ENCODE data around the gene ZBTB38.

The ZBTB38 gene

GRCh38 chr3:141354517-141354916, 13.8 kb upstream of the ZBTB38 start:
- H3K27me3 ChIP-seq, result no peaks in the 10 kb centered on the region
- TF ChIP-seq Cebpa-rat (IDR thresholded peaks at IDR 0.05), result no peak
- no peak overlapping the region for H3K9ac ChIP-seq
- H3K27ac ChIP-seq, result no peak overlapping the region
- no peak overlapping the region for H3K4me3 ChIP-seq
- H3K4me2 ChIP-seq, result no peak overlapping the region
- no peaks in the 10 kb centered on the region for H4K20me1 ChIP-seq
- H3K9me3 ChIP-seq (replicated peaks in 1 of 11), result no peaks in the 10 kb centered on the region
- no peaks in the 10 kb centered on the region for H3K36me3 ChIP-seq
- no peaks in the 10 kb centered on the region for H3K4me1 ChIP-seq

- TF ChIP-seq Cebpa-rat (IDR thresholded peaks at IDR 0.05), result no peak
- no peak overlapping the region for H3K4me2 ChIP-seq
- H4K20me1 ChIP-seq, result no peaks in the 10 kb centered on the region
- H3K4me3 ChIP-seq, result no peak overlapping the region
- H3K9me3 ChIP-seq (replicated peaks in 1 of 11), result no peaks in the 10 kb centered on the region
- H3K9ac ChIP-seq, result no peak overlapping the region
- H3K27ac ChIP-seq, result no peak overlapping the region
- H3K27me3 ChIP-seq, result no peaks in the 10 kb centered on the region
- no peaks in the 10 kb centered on the region for H3K36me3 ChIP-seq
- H3K4me1 ChIP-seq, result no peaks in the 10 kb centered on the region
Observed at GRCh38 chr3:141355242-141355641, 13.1 kb upstream of the ZBTB38 start.

DNA sequence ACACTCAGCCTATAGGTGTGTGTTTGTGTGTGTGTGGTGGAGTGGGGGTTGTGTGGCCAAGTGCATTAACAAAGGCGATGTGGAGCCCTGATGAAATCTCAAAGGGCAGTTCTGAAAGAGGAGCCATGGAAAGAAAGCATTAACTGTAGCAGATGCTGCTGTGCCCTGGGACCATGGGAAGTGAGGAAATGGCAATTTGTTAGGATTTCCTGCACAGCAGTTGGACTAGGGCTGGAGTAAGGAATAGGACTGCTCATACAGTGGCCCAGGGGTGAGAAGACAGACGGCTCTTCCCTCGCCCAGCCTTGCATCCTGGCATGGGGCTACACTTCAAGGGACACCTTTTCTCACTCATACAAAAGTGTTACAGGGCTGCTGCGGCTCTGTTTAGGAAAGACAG, 12.3 kb upstream of the ZBTB38 start:
- TF ChIP-seq Cebpa-rat (IDR thresholded peaks at IDR 0.05), result no peak
- H3K9ac ChIP-seq, result no peak overlapping the region
- no peaks in the 10 kb centered on the region; a peak in 1 of 20 replicates for H3K4me1 ChIP-seq
- H3K9me3 ChIP-seq (replicated peaks in 1 of 11), result no peaks in the 10 kb centered on the region
- H3K27ac ChIP-seq, result no peak overlapping the region
- H3K36me3 ChIP-seq, result no peaks in the 10 kb centered on the region
- H3K4me3 ChIP-seq, result no peak overlapping the region
- no peaks in the 10 kb centered on the region for H4K20me1 ChIP-seq
- no peak overlapping the region for H3K4me2 ChIP-seq
- no peaks in the 10 kb centered on the region for H3K27me3 ChIP-seq

GRCh38 chr3:141360888-141361598, 7.3 kb upstream of the ZBTB38 start:
- Histone ChIP-seq H3K4me2 (peak overlapping the region in 1 of 11 experiments; percentile 2; a peak in 1 of 22 replicates), H3K9ac (no peak overlapping the region), H3K27me3 (no peaks in the 10 kb centered on the region), H3K27ac (no peak overlapping the region), H3K36me3 (no peaks in the 10 kb centered on the region), H3K4me3 (no peak overlapping the region), H3K9me3 (replicated peaks in 1 of 11) (peaks cover 0 to 11% (median 7%) of the 10 kb centered on the region in 11 experiments; a peak in 13 of 22 replicates), H4K20me1 (no peaks in the 10 kb centered on the region), H3K4me1 (no peaks in the 10 kb centered on the region; a peak in 1 of 20 replicates)
- TF ChIP-seq Cebpa-rat (IDR thresholded peaks at IDR 0.05), result no peak

GRCh38 chr3:141362736-141363135, 5.6 kb upstream of the ZBTB38 start:
- TF ChIP-seq Cebpa-rat (IDR thresholded peaks at IDR 0.05), result no peak
- Histone ChIP-seq H4K20me1 (no peaks in the 10 kb centered on the region), H3K27ac (no peak overlapping the region), H3K9me3 (replicated peaks in 1 of 11) (peaks cover 0 to 11% (median 7%) of the 10 kb centered on the region in 11 experiments; a peak in 13 of 22 replicates), H3K4me2 (no peak overlapping the region), H3K4me1 (peaks cover 0 to 15% (median 0%) of the 10 kb centered on the region in 10 experiments; a peak in 7 of 20 replicates), H3K4me3 (no peak overlapping the region), H3K9ac (no peak overlapping the region), H3K36me3 (no peaks in the 10 kb centered on the region), H3K27me3 (no peaks in the 10 kb centered on the region)

- H3K4me3 ChIP-seq, result no peak overlapping the region
- peaks cover 0 to 11% (median 7%) of the 10 kb centered on the region in 11 experiments; a peak in 13 of 22 replicates for H3K9me3 ChIP-seq (replicated peaks in 1 of 11)
- no peaks in the 10 kb centered on the region for H3K27me3 ChIP-seq
- H3K4me2 ChIP-seq, result no peak overlapping the region
- H3K4me1 ChIP-seq, result peaks cover 0 to 40% (median 8%) of the 10 kb centered on the region in 10 experiments; a peak in 11 of 20 replicates
- H3K36me3 ChIP-seq, result no peaks in the 10 kb centered on the region
- H4K20me1 ChIP-seq, result no peaks in the 10 kb centered on the region
- no peak overlapping the region for H3K9ac ChIP-seq
- TF ChIP-seq Cebpa-rat (IDR thresholded peaks at IDR 0.05), result no peak
- H3K27ac ChIP-seq, result no peak overlapping the region
Observed at GRCh38 chr3:141365201-141365600, 3.1 kb upstream of the ZBTB38 start.

DNA sequence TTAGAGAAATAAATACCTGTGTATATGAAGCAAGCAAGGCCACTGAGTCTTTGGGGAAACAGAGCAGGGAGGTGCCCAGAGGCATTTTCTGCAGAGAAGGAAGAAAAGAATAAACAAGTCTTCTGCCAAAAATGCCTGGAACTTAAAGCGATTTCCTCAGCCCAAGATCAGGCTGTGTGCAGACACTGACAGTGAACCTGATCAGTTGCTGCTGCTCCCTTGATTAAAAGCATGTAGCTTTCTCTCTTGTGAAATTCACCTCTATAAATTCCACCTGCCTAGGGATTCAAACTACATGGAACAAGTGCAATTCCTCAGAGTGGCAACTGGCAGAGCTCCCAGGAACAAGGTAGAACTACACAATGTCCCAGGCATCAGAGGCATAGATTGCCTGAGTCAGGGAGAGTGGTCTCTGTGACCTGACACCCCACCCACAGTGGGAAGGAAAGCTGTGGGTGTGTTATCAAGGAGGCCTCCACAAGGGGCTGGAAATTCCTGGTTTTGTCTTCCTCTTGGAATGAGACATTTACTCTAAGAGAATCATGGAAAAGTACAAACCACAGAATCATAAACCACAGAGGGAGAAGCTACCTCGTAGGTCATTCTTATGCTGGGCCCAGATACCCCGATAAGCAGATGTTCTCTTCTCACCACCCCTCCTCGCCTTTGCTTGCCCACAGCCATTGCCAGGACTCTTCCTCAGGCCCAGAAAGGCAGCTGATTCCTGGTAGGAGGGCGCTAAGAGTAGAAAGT, 1.8 kb upstream of the ZBTB38 start:
- Histone ChIP-seq H3K4me1 (peaks cover 0 to 40% (median 8%) of the 10 kb centered on the region in 10 experiments; a peak in 11 of 20 replicates), H4K20me1 (no peaks in the 10 kb centered on the region), H3K36me3 (no peaks in the 10 kb centered on the region), H3K9ac (0 out of 22 replicates have a peak overlapping the region, but pooled peaks of 1 of the 11 experiments have one; percentile 3), H3K4me3 (no peak overlapping the region), H3K4me2 (peak overlapping the region in 3 of 11 experiments; percentile 57 to 70 (median 64); a peak in 4 of 22 replicates), H3K27me3 (no peaks in the 10 kb centered on the region), H3K27ac (no peak overlapping the region), H3K9me3 (replicated peaks in 1 of 11) (peaks cover 0 to 11% (median 7%) of the 10 kb centered on the region in 11 experiments; a peak in 13 of 22 replicates)
- no peak for TF ChIP-seq Cebpa-rat (IDR thresholded peaks at IDR 0.05)

GRCh38 chr3:141367038-141367730, 1.1 kb upstream of the ZBTB38 start:
- no peaks in the 10 kb centered on the region for H4K20me1 ChIP-seq
- H3K4me3 ChIP-seq, result no peak overlapping the region
- TF ChIP-seq Cebpa-rat (IDR thresholded peaks at IDR 0.05), result no peak
- H3K27me3 ChIP-seq, result no peaks in the 10 kb centered on the region
- H3K27ac ChIP-seq, result no peak overlapping the region; a peak in 1 of 22 replicates
- H3K4me2 ChIP-seq, result peak overlapping the region in 3 of 11 experiments; percentile 57 to 70 (median 64); a peak in 4 of 22 replicates
- peaks cover 0 to 11% (median 7%) of the 10 kb centered on the region in 11 experiments; a peak in 13 of 22 replicates for H3K9me3 ChIP-seq (replicated peaks in 1 of 11)
- peaks cover 0 to 40% (median 8%) of the 10 kb centered on the region in 10 experiments; a peak in 11 of 20 replicates for H3K4me1 ChIP-seq
- H3K36me3 ChIP-seq, result no peaks in the 10 kb centered on the region
- H3K9ac ChIP-seq, result no peak overlapping the region
